Hematopoietic multipotent progenitor cell treated with erythropoietin and hydrocortisone succinate and interleukin-3 and kit ligand, for 4 days (in vitro differentiated cells): ENCODE data around the gene MBD5.
A peak's percentile ranks its signal among the peaks of the same experiment; 100 is the strongest.

Experiments used
- DNase-seq: peaks from one replicate; pipeline ENCODE4 v3.0.0-alpha.2; 2015

MBD5 gene

GRCh38 chr2:148026573-148026972 is 5.7 kb downstream of the MBD5 start:
- no peak for DNase-seq

- no peak for DNase-seq
Measured at GRCh38 chr2:148027822-148028221, 6.9 kb downstream of the MBD5 start.

GRCh38 chr2:148028781-148029180 is 7.9 kb downstream of the MBD5 start:
- DNase-seq: no peak

DNA sequence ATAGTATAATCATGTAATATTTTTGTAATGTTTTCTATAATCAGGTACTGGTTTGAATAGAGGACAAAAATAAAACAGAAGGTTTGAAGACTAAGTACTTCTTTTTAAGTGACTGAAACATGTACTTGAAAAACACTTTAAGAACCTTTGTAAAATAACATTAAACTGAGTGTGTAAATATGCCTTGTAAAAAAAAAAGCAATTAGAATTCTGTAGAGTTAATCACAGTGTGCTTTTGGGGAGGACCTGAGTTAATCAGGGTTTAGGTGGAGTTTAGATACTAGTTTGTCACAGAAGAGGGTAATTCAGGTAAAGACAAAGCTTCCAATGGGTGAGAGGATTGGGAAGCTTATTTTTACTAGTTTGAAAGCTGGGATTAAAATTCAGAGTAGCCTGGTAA is 10.3 kb downstream of the MBD5 start:
- DNase-seq: no peak

DNA sequence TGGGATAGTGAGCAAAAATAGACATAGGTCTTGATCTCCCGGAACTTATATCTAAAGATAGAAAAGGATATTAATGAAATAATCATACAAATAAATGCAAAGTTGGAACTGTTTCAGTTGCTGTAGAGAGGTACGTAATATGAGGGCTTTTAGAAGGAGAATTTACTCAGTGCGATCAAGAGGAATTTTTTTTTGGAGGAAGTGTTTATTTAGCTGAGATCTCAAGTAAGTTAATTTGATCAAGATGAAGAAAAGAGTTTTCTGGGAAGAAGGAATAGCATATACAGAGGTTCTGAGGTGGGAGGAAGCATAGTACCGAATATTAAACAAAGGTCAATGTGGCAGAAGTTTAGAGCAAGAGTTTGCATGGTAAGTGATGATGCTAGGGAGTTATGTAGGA is 11.3 kb downstream of the MBD5 start:
- no peak for DNase-seq

DNA sequence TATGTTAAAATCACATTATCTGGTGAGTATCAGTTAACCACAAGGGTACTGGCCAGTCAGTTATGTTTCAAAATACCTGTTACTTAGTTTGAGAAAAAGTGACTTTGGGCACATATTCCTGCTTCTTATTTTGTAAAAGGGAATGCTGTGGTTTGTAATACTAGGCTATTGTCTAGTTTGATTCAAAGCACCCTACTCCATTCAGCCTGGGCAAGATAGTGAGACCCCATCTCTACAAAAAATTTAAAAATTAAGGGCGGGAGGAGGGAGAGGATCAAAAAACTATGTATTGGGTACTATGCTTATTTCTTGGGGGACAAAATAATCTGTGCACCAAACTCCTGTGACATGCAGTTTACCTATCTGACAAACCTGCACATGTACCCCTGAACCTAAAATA is 18.9 kb downstream of the MBD5 start:
- DNase-seq: no peak

GRCh38 chr2:148042219-148042618 is 21.3 kb downstream of the MBD5 start:
- no peak for DNase-seq

DNA sequence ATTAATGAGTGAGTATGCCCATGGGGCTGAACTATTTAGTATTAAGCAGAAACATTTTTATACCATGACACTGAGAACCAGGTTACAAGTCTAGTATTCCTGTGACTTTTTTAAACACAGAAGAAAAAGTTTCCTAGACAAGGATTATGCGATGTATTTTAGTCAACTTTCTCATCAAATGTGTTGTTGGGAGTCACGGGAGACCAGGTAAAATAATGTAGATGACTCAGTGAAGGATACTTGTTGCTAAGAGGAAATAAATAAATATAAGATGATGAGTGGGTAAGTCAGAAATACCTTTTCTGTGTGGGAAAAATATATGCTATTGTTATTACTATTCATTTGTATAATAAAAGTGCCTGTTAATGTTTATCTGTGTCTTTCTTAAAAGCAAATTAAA is 23.4 kb downstream of the MBD5 start:
- DNase-seq: no peak

DNA sequence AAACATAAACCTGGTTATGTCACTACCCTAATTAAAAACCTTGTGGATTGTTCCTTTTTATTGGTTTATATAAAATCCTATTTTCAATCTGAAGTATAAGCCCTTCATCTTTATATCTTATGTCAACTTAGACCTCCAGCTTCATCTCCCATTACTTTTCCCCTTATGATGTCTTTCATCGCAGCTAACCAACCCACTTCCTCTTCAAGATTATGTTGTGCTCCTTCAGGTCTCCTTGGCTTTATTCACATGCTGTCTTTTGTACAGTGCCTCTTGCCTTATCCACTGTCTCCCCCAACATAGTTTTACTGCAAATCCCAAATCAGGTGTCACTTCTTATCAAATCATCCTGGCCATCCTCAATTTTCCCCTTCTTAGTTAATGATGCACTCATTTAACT is 25.9 kb downstream of the MBD5 start:
- DNase-seq: peak; percentile 49

DNA sequence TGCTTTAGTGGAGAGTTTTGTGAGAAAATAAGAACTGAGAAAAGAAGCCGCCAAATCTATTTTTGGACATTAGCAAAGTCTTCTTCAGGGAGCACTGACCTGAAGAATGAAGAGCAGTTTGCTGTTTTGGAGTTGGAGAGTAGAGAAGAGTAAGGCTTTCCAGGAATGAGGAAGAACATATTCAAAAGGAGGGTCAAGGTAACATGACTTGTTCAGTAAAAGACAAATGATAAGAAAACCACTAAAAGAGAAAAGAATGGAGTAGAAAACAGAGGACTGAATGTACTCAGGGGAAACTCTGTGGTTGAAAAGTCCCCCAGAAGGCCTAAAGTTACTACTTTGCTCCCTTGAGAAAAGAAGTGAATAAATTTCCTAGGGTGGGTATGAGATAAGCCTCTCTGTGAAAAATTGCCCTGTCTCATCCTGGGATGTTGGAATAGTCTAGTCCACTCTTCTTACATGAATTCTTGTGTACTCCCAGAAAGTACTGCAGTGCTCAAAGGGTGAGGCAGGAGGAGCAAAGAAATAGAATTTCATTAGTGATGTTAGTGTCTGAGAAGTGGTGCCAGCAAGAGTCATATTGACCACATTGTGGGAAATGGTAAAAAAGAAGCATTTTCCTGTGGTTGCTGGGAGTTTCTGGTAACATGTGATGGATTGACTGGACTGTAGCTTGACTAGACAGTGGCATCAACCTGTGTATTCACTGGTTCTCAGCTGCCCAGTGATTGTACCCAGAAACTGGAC is 27.8 kb downstream of the MBD5 start:
- DNase-seq: peak; percentile 59

- no peak for DNase-seq
Measured at GRCh38 chr2:148049284-148049683, 28.4 kb downstream of the MBD5 start.

DNA sequence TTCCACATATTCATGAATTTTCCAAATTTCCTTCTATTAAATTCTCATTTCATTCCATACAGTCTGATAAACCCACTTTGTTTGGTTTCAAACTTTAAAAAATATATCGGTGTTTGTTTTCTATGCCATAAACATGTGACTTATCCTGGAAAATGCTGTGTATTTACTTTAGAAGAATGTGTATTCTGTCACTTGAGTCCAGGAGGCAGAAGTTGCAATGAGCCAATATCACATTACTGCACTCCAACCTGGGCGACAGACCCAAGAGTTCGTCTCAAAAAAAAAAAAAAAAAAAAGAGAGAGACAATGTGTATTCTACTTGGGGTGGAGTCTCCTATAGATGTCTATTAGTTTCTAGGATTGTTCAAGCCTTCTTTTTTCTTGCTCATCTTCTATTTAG is 31.8 kb downstream of the MBD5 start:
- no peak for DNase-seq

GRCh38 chr2:148058641-148059040 is 37.8 kb downstream of the MBD5 start:
- no peak for DNase-seq

GRCh38 chr2:148063633-148064032 is 42.7 kb downstream of the MBD5 start:
- no peak for DNase-seq

DNA sequence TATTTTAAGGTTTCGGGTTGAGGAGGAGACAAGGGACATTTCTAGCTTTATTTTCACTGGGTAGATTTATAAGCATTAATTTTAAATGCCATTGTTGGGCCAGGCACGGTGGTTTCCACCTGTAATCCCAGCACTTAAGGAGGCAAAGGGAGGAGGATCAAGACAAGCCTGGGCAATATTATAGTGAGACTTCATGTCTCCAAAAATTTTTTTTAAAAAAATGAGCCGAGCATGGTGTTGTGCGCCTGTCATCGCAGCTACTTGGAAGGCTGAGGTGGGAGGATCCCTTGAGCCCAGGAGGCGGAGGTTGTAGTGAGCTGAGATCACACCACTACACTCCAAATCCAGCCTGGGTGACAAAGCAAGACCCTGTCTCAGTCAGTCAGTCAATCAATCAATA is 45.0 kb downstream of the MBD5 start:
- DNase-seq: no peak

DNA sequence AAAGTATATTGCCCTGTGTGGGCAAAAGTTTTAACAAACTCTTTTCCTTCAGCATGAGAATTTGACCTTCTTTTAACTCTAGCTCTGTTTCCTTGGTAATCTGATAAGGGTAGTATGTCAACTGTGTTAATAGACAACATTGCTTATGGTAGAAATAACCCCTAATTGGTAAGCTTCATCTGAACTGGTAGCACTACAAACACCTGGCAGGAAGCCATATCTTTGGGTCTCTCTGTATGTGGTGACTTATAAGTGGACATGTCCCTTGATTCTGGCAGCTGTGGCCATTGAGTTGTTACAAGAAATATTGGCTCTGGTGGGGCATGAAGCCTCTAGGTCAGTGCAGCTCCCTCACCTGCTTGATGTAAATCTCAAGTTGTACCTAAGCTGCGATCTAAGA is 46.9 kb downstream of the MBD5 start:
- DNase-seq: peak; percentile 32

GRCh38 chr2:148071351-148071750 is 50.5 kb downstream of the MBD5 start:
- no peak for DNase-seq

DNA sequence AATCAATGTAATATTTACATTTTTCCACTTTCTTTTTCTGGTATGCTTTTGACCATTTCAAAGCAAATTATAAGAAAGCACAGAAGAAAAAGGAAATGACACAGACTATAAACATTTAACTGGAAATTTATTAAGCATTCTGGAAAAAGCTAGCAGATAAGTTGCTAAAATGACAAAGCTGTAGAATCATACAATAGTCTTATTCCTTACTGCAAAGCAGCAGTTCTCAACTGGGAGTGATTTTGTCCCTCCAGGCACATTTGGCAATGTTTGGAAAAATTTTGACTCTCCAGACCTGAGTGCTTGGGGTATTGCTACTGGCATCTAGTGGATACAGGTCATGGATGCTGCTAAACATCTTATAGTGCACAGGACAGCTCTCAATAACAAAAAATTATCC is 75.1 kb downstream of the MBD5 start:
- DNase-seq: no peak

DNA sequence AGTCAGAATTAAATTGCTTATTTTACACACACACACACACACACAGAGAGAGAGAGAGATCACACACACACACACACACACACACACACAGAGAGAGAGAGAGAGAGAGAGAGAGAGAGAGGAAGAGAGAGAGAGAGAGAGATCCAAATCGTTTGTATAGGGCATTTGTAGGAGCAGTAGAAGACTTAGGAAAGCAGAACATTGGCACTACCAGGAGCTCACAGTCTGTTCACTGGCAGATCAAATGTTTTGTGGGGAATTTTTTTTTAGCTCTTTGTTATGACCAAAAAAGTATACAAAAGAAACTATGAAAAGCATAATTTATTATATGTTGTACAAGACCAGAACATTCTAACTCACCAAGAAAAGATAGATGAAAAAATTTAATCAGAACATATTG is 81.8 kb downstream of the MBD5 start:
- DNase-seq: no peak

DNA sequence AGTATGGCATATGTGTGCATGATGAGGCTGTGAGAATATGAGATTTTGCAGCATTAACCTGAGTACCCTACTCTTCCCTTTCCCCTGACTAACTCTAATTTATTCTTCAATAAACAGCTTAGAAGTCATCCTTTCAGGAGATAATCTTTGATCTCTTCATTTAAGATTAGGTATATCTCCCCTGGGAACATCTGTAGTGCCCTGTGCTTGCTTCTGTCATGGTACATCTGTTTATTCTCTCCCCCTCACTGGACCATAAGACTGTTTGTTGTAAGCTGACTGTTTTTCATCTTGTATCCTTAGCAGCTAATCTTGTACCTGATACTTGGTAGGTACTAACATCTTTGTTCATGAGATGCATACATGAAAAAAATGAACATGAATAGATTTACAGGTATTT is 83.1 kb downstream of the MBD5 start:
- DNase-seq: no peak

GRCh38 chr2:148106331-148106730 is 85.4 kb downstream of the MBD5 start:
- DNase-seq: no peak

- no peak for DNase-seq
Measured at GRCh38 chr2:148108385-148108784, 87.5 kb downstream of the MBD5 start.

DNA sequence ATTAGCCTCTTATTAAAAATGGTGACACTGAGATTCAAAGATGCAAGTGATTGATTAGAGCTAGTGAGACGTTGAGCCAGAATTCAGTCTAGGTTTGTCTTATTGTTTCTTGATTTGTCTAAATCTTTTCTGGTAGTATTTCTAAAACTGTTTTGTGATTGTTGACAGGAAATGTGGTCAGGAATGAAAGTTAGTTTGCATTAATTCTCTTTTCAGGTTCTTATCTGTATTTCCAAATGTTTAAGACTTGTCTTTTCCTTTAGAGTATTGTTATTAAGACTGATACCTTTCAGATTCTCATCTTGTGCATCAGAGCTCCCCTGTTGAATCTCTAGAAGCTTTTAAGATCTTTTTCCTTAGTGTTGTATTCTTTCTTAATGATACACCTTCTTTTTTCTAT is 89.3 kb downstream of the MBD5 start:
- DNase-seq: peak; percentile 22

DNA sequence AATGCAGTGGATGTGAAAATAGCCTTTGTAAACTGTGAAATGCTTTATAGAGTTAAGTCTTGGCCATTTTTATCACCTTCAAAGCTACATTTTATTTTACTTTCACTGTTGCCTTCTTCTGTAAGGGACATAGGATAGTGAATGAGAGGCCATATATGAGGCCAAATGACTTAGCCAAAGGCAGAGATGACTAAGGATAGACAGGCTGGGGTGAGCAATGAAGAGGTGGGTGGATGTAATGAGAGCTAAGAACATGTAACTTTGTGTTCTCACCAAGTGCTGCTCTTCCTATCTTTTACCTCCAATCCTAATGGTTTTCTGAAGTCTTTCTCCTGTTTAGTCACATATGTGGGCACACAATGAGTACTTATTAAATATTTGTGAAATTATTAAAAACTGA is 101.9 kb downstream of the MBD5 start:
- DNase-seq: no peak

- no peak for DNase-seq
Measured at GRCh38 chr2:148124271-148124670, 103.4 kb downstream of the MBD5 start.

DNA sequence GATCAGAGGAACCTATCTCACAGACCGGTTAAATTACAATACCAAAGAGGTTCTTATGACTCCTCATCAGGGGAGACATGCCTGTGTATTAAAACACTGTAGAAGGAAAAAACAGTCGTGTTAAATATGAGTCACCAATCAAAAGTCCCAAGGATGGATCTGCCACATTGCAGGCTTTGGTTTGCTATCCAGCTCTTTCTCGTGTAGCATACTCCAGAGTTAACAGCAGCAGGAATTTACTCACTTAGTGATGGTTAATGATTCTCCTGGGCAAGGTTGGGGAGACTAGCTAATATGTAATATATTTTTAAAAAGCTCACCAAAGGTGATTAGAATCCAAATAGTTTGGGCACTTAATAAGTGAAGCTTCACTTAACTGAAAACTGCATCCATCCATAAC is 109.7 kb downstream of the MBD5 start:
- no peak for DNase-seq
